ENCODE data around the gene ACOXL.

ACOXL gene

GRCh38 chr2:110872521-110872920, 140.1 kb downstream of the ACOXL start:
- Histone ChIP-seq H4K20me1 (ENCODE audit: low read depth, low read length) (no peaks in the 10 kb centered on the region), H2AFZ (ENCODE audit: low read depth, low read length, severe bottlenecking) (no peak overlapping the region), H3K79me2 (ENCODE audit: insufficient read depth, low read length) (no peaks in the 10 kb centered on the region), H3K9me2 (replicated peaks; ENCODE audit: insufficient read depth, low read length) (no peaks in the 10 kb centered on the region), H3F3A (ENCODE audit: insufficient read depth) (no peaks in the 10 kb centered on the region), H3K36me3 (ENCODE audit: low read length) (no peaks in the 10 kb centered on the region), H3K27me3 (ENCODE audit: low read length) (no peaks in the 10 kb centered on the region), H3K4me2 (ENCODE audit: low read depth, low read length, poor library complexity, severe bottlenecking) (no peak overlapping the region), H3K9me3 (ENCODE audit: insufficient read depth, low read length) (no peaks in the 10 kb centered on the region), H3K4me3 (ENCODE audit: insufficient read depth, low read length, poor library complexity, severe bottlenecking) (no peak overlapping the region), H3K9ac (ENCODE audit: low read length) (no peak overlapping the region), H3K27ac (ENCODE audit: low read depth, low read length) (no peak overlapping the region)
- TF ChIP-seq, protein P1, sequence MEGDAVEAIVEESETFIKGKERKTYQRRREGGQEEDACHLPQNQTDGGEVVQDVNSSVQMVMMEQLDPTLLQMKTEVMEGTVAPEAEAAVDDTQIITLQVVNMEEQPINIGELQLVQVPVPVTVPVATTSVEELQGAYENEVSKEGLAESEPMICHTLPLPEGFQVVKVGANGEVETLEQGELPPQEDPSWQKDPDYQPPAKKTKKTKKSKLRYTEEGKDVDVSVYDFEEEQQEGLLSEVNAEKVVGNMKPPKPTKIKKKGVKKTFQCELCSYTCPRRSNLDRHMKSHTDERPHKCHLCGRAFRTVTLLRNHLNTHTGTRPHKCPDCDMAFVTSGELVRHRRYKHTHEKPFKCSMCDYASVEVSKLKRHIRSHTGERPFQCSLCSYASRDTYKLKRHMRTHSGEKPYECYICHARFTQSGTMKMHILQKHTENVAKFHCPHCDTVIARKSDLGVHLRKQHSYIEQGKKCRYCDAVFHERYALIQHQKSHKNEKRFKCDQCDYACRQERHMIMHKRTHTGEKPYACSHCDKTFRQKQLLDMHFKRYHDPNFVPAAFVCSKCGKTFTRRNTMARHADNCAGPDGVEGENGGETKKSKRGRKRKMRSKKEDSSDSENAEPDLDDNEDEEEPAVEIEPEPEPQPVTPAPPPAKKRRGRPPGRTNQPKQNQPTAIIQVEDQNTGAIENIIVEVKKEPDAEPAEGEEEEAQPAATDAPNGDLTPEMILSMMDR (IDR thresholded peaks at IDR 0.05; ENCODE audit: insufficient read depth, low read length, poor library complexity, severe bottlenecking), result no peak
- no peak for TF ChIP-seq EZH2phosphoT487 (conservative IDR thresholded peaks at IDR 0.05; ENCODE audit: low read length)

GRCh38 chr2:110873056-110873502, 140.7 kb downstream of the ACOXL start:
- no peak overlapping the region for H3K9ac ChIP-seq (ENCODE audit: low read length)
- no peak for TF ChIP-seq EZH2phosphoT487 (conservative IDR thresholded peaks at IDR 0.05; ENCODE audit: low read length)
- TF ChIP-seq, protein P1 (IDR thresholded peaks at IDR 0.05; ENCODE audit: insufficient read depth, low read length, poor library complexity, severe bottlenecking), result no peak
- H4K20me1 ChIP-seq (ENCODE audit: low read depth, low read length), result no peaks in the 10 kb centered on the region
- H3K4me3 ChIP-seq (ENCODE audit: insufficient read depth, low read length, poor library complexity, severe bottlenecking), result no peak overlapping the region
- no peak overlapping the region for H2AFZ ChIP-seq (ENCODE audit: low read depth, low read length, severe bottlenecking)
- no peaks in the 10 kb centered on the region for H3K79me2 ChIP-seq (ENCODE audit: insufficient read depth, low read length)
- no peak overlapping the region for H3K27ac ChIP-seq (ENCODE audit: low read depth, low read length)
- no peaks in the 10 kb centered on the region for H3K9me2 ChIP-seq (replicated peaks; ENCODE audit: insufficient read depth, low read length)
- no peaks in the 10 kb centered on the region for H3K27me3 ChIP-seq (ENCODE audit: low read length)
- H3F3A ChIP-seq (ENCODE audit: insufficient read depth), result no peaks in the 10 kb centered on the region
- H3K9me3 ChIP-seq (ENCODE audit: insufficient read depth, low read length), result no peaks in the 10 kb centered on the region
- no peaks in the 10 kb centered on the region for H3K36me3 ChIP-seq (ENCODE audit: low read length)
- H3K4me2 ChIP-seq (ENCODE audit: low read depth, low read length, poor library complexity, severe bottlenecking), result no peak overlapping the region

DNA sequence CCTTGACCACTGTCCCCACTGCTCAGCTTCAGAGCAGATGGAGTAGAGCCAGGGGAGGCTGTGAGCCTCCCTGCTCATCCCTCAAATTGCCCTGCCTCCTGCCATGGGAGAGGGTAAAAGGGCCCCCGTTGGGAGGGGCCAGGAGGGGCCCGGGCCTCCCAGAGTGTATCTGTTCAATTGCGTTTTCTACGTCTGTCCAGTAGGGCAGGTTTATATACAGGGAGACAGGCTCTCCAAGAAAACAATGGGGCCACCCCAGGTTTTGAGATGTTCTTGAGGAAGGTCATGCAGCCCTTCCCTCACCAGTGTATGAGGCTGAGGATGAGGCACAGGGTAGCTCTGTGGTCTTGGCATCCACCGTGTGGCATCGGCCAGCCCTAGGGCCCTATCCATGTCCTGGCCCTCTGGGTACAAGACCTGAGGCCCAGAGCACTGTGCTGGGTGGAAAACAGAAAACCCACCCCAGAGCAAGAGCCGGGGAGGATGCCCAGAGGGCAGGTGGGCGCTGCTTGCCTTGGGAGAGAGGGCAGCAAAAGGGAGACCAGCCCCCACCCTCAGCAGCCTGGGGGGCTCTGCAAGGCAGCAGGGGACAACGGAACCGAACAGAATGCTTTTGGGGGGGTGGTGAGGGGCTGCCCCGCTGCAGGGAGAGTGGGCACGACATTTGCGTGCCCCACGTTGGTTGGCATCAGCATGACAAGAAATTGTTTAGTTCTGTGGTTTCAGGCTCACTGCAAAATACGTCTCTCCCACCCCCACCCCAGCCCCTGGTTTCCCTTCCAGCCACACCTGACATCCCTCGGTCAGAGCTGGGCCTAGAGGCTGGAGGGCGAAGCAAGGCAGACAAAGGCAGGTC, 141.5 kb downstream of the ACOXL start:
- Histone ChIP-seq H3K4me3 (ENCODE audit: insufficient read depth, low read length, poor library complexity, severe bottlenecking) (no peak overlapping the region), H2AFZ (ENCODE audit: low read depth, low read length, severe bottlenecking) (no peak overlapping the region), H3K27ac (ENCODE audit: low read depth, low read length) (no peak overlapping the region), H3F3A (ENCODE audit: insufficient read depth) (no peaks in the 10 kb centered on the region), H3K9me3 (ENCODE audit: insufficient read depth, low read length) (no peaks in the 10 kb centered on the region), H3K9me2 (replicated peaks; ENCODE audit: insufficient read depth, low read length) (no peaks in the 10 kb centered on the region), H3K4me2 (ENCODE audit: low read depth, low read length, poor library complexity, severe bottlenecking) (no peak overlapping the region), H4K20me1 (ENCODE audit: low read depth, low read length) (no peaks in the 10 kb centered on the region), H3K9ac (ENCODE audit: low read length) (no peak overlapping the region), H3K79me2 (ENCODE audit: insufficient read depth, low read length) (no peaks in the 10 kb centered on the region), H3K27me3 (ENCODE audit: low read length) (no peaks in the 10 kb centered on the region), H3K36me3 (ENCODE audit: low read length) (no peaks in the 10 kb centered on the region)
- TF ChIP-seq EZH2phosphoT487 (conservative IDR thresholded peaks at IDR 0.05; ENCODE audit: low read length), result no peak
- TF ChIP-seq, protein P1 (IDR thresholded peaks at IDR 0.05; ENCODE audit: insufficient read depth, low read length, poor library complexity, severe bottlenecking), result no peak
